H9 (cell line): ENCODE measurements around the gene MAPK11. TPM values are rescaled to one million over a fixed set of nuclear protein-coding genes. Genes with fewer than 3 reads are reported as not detected.
A peak's percentile ranks its signal among the peaks of the same experiment; 100 is the strongest.

Experiments
- DNase-seq: peaks from one replicate; pipeline ENCODE4 v3.0.0-alpha.2; 2017
- H2AFZ ChIP-seq: one replicate; pipeline ENCODE4 v1.6.1; 2013; ENCODE audit warnings: mild to moderate bottlenecking, low read length, control low read depth, moderate library complexity
- H2AK5ac ChIP-seq: 2 replicates; pipeline ENCODE4 v1.6.1; 2013; ENCODE audit warnings: low read length, control low read depth, mixed read lengths; ENCODE audit not compliant: insufficient read length
- H2BK120ac ChIP-seq: one replicate; pipeline ENCODE4 v1.6.1; 2013; ENCODE audit warnings: low read depth, mild to moderate bottlenecking, low read length, control low read depth, inconsistent platforms; ENCODE audit not compliant: poor library complexity, severe bottlenecking
- H2BK12ac ChIP-seq: 2 replicates; pipeline ENCODE4 v1.6.1; 2013; ENCODE audit warnings: low read length, control low read depth, mixed read lengths, low read depth; ENCODE audit not compliant: insufficient read length
- H2BK15ac ChIP-seq: 2 replicates; pipeline ENCODE4 v1.6.1; 2013; ENCODE audit warnings: low read depth, low read length, control low read depth
- H2BK20ac ChIP-seq: one replicate; pipeline ENCODE4 v1.6.1; 2013; ENCODE audit warnings: low read depth, mild to moderate bottlenecking, low read length, control low read depth, inconsistent platforms; ENCODE audit not compliant: poor library complexity, severe bottlenecking
- H2BK5ac ChIP-seq: 2 replicates; pipeline ENCODE4 v1.6.1; 2013; ENCODE audit warnings: low read length, control low read depth, mixed read lengths; ENCODE audit not compliant: insufficient read length
- H3K14ac ChIP-seq: 2 replicates; pipeline ENCODE4 v1.6.1; 2013; ENCODE audit warnings: low read length, control low read depth; ENCODE audit not compliant: insufficient read depth
- H3K18ac ChIP-seq: 2 replicates; pipeline ENCODE4 v1.6.1; 2013; ENCODE audit warnings: low read depth, mild to moderate bottlenecking, mixed read lengths, low read length, control low read depth; ENCODE audit not compliant: insufficient read length
- H3K23ac ChIP-seq: 2 replicates; pipeline ENCODE4 v1.6.1; 2013; ENCODE audit warnings: low read length, control low read depth, mixed read lengths, low read depth; ENCODE audit not compliant: insufficient read length
- H3K23me2 ChIP-seq: 2 replicates; pipeline ENCODE4 v1.6.1; 2013; ENCODE audit warnings: low read depth, mild to moderate bottlenecking, mixed read lengths, low read length, control low read depth; ENCODE audit not compliant: insufficient read length, poor library complexity, severe bottlenecking
- H3K27ac ChIP-seq: 2 replicates; pipeline ENCODE4 v1.5.1; 2013; ENCODE audit warnings: low read length, control low read depth, mixed read lengths, low read depth; ENCODE audit not compliant: insufficient read length
- H3K27me3 ChIP-seq: 2 replicates; pipeline ENCODE4 v1.6.1; 2013; ENCODE audit warnings: low read length, control low read depth, inconsistent platforms; ENCODE audit not compliant: insufficient read depth
- H3K4ac ChIP-seq: 2 replicates; pipeline ENCODE4 v1.6.1; 2013; ENCODE audit warnings: low read depth, mild to moderate bottlenecking, control low read depth, inconsistent platforms, low read length, moderate library complexity
- H3K4me1 ChIP-seq: 2 replicates; pipeline ENCODE4 v1.6.1; 2013; ENCODE audit warnings: low read length, control low read depth, inconsistent platforms; ENCODE audit not compliant: insufficient read depth
- H3K4me2 ChIP-seq: 2 replicates; pipeline ENCODE4 v1.6.1; 2013; ENCODE audit warnings: low read length, control low read depth, mixed read lengths; ENCODE audit not compliant: insufficient read length, insufficient read depth
- H3K56ac ChIP-seq: 2 replicates; pipeline ENCODE4 v1.6.1; 2013; ENCODE audit warnings: low read depth, mild to moderate bottlenecking, mixed read lengths, low read length, control low read depth; ENCODE audit not compliant: insufficient read length
- H3K79me1 ChIP-seq: 2 replicates; pipeline ENCODE4 v1.6.1; 2013; ENCODE audit warnings: low read depth, mild to moderate bottlenecking, moderate library complexity, low read length, control low read depth, inconsistent platforms; ENCODE audit not compliant: insufficient read depth, poor library complexity, severe bottlenecking
- H3K79me2 ChIP-seq: 2 replicates; pipeline ENCODE4 v1.6.1; 2013; ENCODE audit warnings: low read length, control low read depth, inconsistent platforms; ENCODE audit not compliant: insufficient read depth
- H3K9ac ChIP-seq: 2 replicates; pipeline ENCODE4 v1.6.1; 2013; ENCODE audit warnings: low read length, control low read depth, mixed read lengths; ENCODE audit not compliant: insufficient read length; ENCODE audit errors: extremely low read depth
- H3K9me3 ChIP-seq: one replicate; pipeline ENCODE4 v1.6.1; 2013; ENCODE audit warnings: low read depth, low read length, inconsistent platforms; ENCODE audit not compliant: control insufficient read depth
- H3T11ph ChIP-seq: one replicate; pipeline ENCODE4 v1.6.1; 2013; ENCODE audit warnings: mild to moderate bottlenecking, low read length, control low read depth, inconsistent platforms
- H4K20me1 ChIP-seq: one replicate; pipeline ENCODE4 v1.6.1; 2013; ENCODE audit not compliant: control insufficient read depth, insufficient read length, insufficient read depth
- H4K5ac ChIP-seq: 2 replicates; pipeline ENCODE4 v1.6.1; 2013; ENCODE audit warnings: low read depth, mild to moderate bottlenecking, mixed read lengths, low read length, control low read depth; ENCODE audit not compliant: insufficient read length
- H4K8ac ChIP-seq: replicated peaks from 2 replicates; pipeline ENCODE4 v1.6.1; 2013; ENCODE audit warnings: low read length, control low read depth, mixed read lengths, low read depth; ENCODE audit not compliant: insufficient read length
- H4K91ac ChIP-seq: 2 replicates; pipeline ENCODE4 v1.6.1; 2013; ENCODE audit warnings: low read depth, mild to moderate bottlenecking, moderate library complexity, mixed read lengths, low read length, control low read depth; ENCODE audit not compliant: insufficient read length
- H3K27ac Mint-ChIP-seq, 3 experiments: 2 replicates in 2 of 3; 3 replicates in 1 of 3; pipeline ENCODE4 v1.8.0; 2020 to 2021; ENCODE audit warnings: mixed read lengths in 3 of 3, mild to moderate bottlenecking in 1 of 3, moderate library complexity in 1 of 3
- H3K27me3 Mint-ChIP-seq: 2 replicates; pipeline ENCODE4 v1.8.0; 2021; ENCODE audit warnings: low read depth, mild to moderate bottlenecking, moderate library complexity, mixed read lengths
- H3K36me3 Mint-ChIP-seq, 3 experiments: 2 replicates in 2 of 3; 3 replicates in 1 of 3; pipeline ENCODE4 v1.8.0; 2020 to 2021; ENCODE audit warnings: low read depth in 3 of 3, mixed read lengths in 3 of 3; ENCODE audit not compliant: insufficient read depth in 1 of 3
- H3K4me1 Mint-ChIP-seq, 2 experiments: 2 replicates each; pipeline ENCODE4 v1.8.0; 2020; ENCODE audit warnings: mixed read lengths in 2 of 2
- H3K4me3 Mint-ChIP-seq, 2 experiments: 2 replicates in 1 of 2; 3 replicates in 1 of 2; pipeline ENCODE4 v1.8.0; 2020 to 2021; ENCODE audit warnings: mild to moderate bottlenecking in 2 of 2, mixed read lengths in 2 of 2, moderate library complexity in 1 of 2
- H3K9me3 Mint-ChIP-seq, 2 experiments: 2 replicates in 1 of 2; 3 replicates in 1 of 2; pipeline ENCODE4 v1.8.0; 2020; ENCODE audit warnings: mild to moderate bottlenecking in 2 of 2, mixed read lengths in 2 of 2, moderate library complexity in 1 of 2
- CTCF ChIP-seq: fragments of 200-600 bp; sonication (generic); conservative IDR thresholded peaks from 3 replicates; pipeline ENCODE4 v1.8.0; 2021; ENCODE audit warnings: antibody characterized with exemption, mild to moderate bottlenecking
- WGBS: extraction: QIAGEN DNeasy Blood & Tissue Kit; methylation state at CpG from one replicate; pipeline ENCODE4 v1.1.7; 2013; ENCODE audit warnings: missing lambda C conversion rate, low lambda C conversion rate, mixed read lengths; ENCODE audit not compliant: insufficient read length; ENCODE audit errors: extremely low coverage; 5-methylcytosine and 5-hydroxymethylcytosine counted together
- total RNA-seq: library from RNA; stranded (reverse); gene quantifications from 2 replicates; pipeline ENCODE4 v1.2.1, GENCODE V29; 2021

The MAPK11 gene
- total RNA-seq, 1 experiment from 2014 or later = 1.5 TPM

DNA sequence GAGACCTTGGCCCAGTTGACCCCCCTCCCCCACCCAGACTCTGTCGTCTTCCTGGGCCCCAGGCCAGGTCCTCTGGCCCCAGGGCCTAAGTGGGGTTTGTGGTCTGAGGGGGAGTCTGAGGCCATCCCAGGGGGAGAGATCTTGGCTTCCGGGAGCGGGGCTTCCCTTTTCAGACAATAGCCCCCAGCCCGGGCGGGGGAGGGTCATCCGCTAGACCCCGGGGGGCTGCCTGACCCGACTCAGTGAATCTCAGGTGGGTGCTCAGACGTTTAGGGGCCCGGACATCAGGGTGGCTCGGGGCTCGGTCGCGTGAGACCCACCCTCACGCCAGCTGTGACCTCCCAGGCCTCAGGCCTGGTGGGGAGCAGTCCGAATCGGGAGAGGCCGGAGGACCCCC lies 609 bp downstream of the MAPK11 start:
- Histone ChIP-seq H2BK5ac (no peak overlapping the region), H3K4ac (no peak overlapping the region), H2AK5ac (no peak overlapping the region), H4K5ac (no peak overlapping the region), H3K9ac (no peak overlapping the region), H3K18ac (no peak overlapping the region), H2BK120ac (no peak overlapping the region), H2BK12ac (no peak overlapping the region), H3K27me3 (peaks cover 15% of the 10 kb centered on the region; the same call in 1 of the 2 replicates), H2BK20ac (no peak overlapping the region), H3K79me2 (no peaks in the 10 kb centered on the region), H3K23ac (no peak overlapping the region), H3K23me2 (peaks cover 5% of the 10 kb centered on the region), H3K9me3 (no peaks in the 10 kb centered on the region), H4K8ac (no peak overlapping the region), H3K4me2 (peak overlapping the region; percentile 18), H3K56ac (no peak overlapping the region), H3K79me1 (no peaks in the 10 kb centered on the region), H4K91ac (no peak overlapping the region), H3T11ph (no peak overlapping the region), H4K20me1 (no peaks in the 10 kb centered on the region), H2AFZ (no peak overlapping the region), H3K27ac (no peak overlapping the region), H2BK15ac (no peak overlapping the region), H3K14ac (no peak overlapping the region), H3K4me1 (no peaks in the 10 kb centered on the region)
- H3K4me3 Mint-ChIP-seq = peak overlapping the region; percentile 52 to 69
- DNase-seq = no peak
- WGBS = no CpG with 5 or more reads among the region's 18 CpGs
- TF ChIP-seq CTCF = no peak
- H3K27ac Mint-ChIP-seq = no peak overlapping the region
- H3K27me3 Mint-ChIP-seq = peaks cover 68% of the 10 kb centered on the region
- H3K4me1 Mint-ChIP-seq = peaks cover 2 to 9% of the 10 kb centered on the region in 2 experiments; a peak in 3 of 4 replicates
- H3K36me3 Mint-ChIP-seq = peaks cover 0 to 7% (median 3%) of the 10 kb centered on the region in 3 experiments; a peak in 4 of 7 replicates
- H3K9me3 Mint-ChIP-seq = peaks cover 2 to 3% of the 10 kb centered on the region in 2 experiments; a peak in 2 of 5 replicates
